H1 (cell line): Measurements from ENCODE around the gene EZH1.

Experiments used
- CHD1 ChIP-seq: IDR thresholded peaks from 2 replicates; pipeline ENCODE4 v1.6.1; 2012; ENCODE audit warnings: low read depth, low read length, improper control_type of control experiment
- CREB1 ChIP-seq: IDR thresholded peaks from 2 replicates; pipeline ENCODE4 v1.6.1; 2012; ENCODE audit warnings: inconsistent platforms
- EZH2 ChIP-seq: fragments of 200-600 bp; sonication (generic); IDR thresholded peaks from 2 replicates; pipeline ENCODE4 v1.7.1; 2012; ENCODE audit warnings: low read depth, mild to moderate bottlenecking, moderate library complexity, low read length, inconsistent platforms; ENCODE audit not compliant: severe bottlenecking
- JUND ChIP-seq: IDR thresholded peaks from 2 replicates; pipeline ENCODE4 v1.6.1; 2011; ENCODE audit warnings: mild to moderate bottlenecking, improper control_type of control experiment, low read length

GRCh38 chr17:42697108-42697811 is 47.6 kb downstream of the EZH1 start:
- no peak for TF ChIP-seq JUND
- no peak for TF ChIP-seq EZH2
- no peak for TF ChIP-seq CHD1
- no peak for TF ChIP-seq CREB1
